ENCODE results near the gene SRP14. TPM values are rescaled to one million over a fixed set of nuclear protein-coding genes. Genes with fewer than 3 reads are reported as not detected.

SRP14 gene
- total and polyA plus RNA-seq, 9 of the 15 experiments (the other 6 are each of a cell fraction or from before 2014, with no cell fraction given) = 161 to 1,097 (median 402) TPM

- TF ChIP-seq HDAC6 (IDR thresholded peaks at IDR 0.05; ENCODE audit: low read depth, low read length) = no peak
- no peak for TF ChIP-seq TCFL5 (CRISPR knock-in tag; conservative IDR thresholded peaks at IDR 0.05)
- TF ChIP-seq SMC3 (conservative IDR thresholded peaks at IDR 0.05; ENCODE audit: insufficient read depth, low read depth, low read length) = no peak
- TF ChIP-seq BDP1 (IDR thresholded peaks at IDR 0.05; ENCODE audit: insufficient read depth, insufficient read length) = no peak
- no peak for TF ChIP-seq E2F5 (CRISPR knock-in tag; IDR thresholded peaks at IDR 0.05)
- TF ChIP-seq MTA1 (IDR thresholded peaks at IDR 0.05; ENCODE audit: borderline replicate concordance) = no peak
- no peak for TF ChIP-seq SRF (CRISPR knock-in tag; IDR thresholded peaks at IDR 0.05)
- TF ChIP-seq ARID3B (CRISPR knock-in tag; IDR thresholded peaks at IDR 0.05; ENCODE audit: borderline replicate concordance) = no peak
- TF ChIP-seq PHF8 (IDR thresholded peaks at IDR 0.05; ENCODE audit: borderline replicate concordance, low read length) = peak; percentile 99
- TF ChIP-seq ZNF583 (CRISPR knock-in tag; IDR thresholded peaks at IDR 0.05) = no peak
- no peak for TF ChIP-seq ERF (CRISPR knock-in tag; IDR thresholded peaks at IDR 0.05)
- TF ChIP-seq PRMT5 (CRISPR knock-in tag; IDR thresholded peaks at IDR 0.05) = no peak; the same call in 1 of the 2 replicates
- no peak for TF ChIP-seq ZNF512 (tag; IDR thresholded peaks at IDR 0.05)
- TF ChIP-seq MTF1 (CRISPR knock-in tag; IDR thresholded peaks at IDR 0.05; ENCODE audit: borderline replicate concordance) = no peak
- no peak for TF ChIP-seq HNRNPH1 (optimal IDR thresholded peaks at IDR 0.05; ENCODE audit: low read depth, low read length)
- TF ChIP-seq TSC22D4 (tag; IDR thresholded peaks at IDR 0.05) = no peak
- no peak for TF ChIP-seq ZNF134 (CRISPR knock-in tag; conservative IDR thresholded peaks at IDR 0.05)
- peak; percentile 46; the same call in 1 of the 2 replicates for TF ChIP-seq SMAD4 (CRISPR knock-in tag; conservative IDR thresholded peaks at IDR 0.05)
- TF ChIP-seq ZBED1 (IDR thresholded peaks at IDR 0.05) = peak; percentile 65; the same call in 1 of the 2 replicates
These were observed at the start of gene SRP14 (continued) for GRCh38 chr15:40038638-40039543.

All from K562 (cell line).